Left kidney (tissue), 2 donors: Measurements from ENCODE around the gene DBX1. TPM values are rescaled to one million over a fixed set of nuclear protein-coding genes. Genes with fewer than 3 reads are reported as not detected.
"Not testable (repeated sequence)": the region's sequence is repeated elsewhere in the genome, so short reads cannot be mapped to it uniquely, and the experiment has no call there.

Experiments
- DNase-seq: peaks from one replicate; pipeline ENCODE4 v3.0.0-alpha.2; 2013
- polyA plus RNA-seq: library from polyadenylated mRNA; unstranded; fragments of 120-200 nt; gene quantifications from one replicate; pipeline ENCODE4 v1.2.1, GENCODE V29; 2013; ENCODE audit not compliant: insufficient read length

The DBX1 gene
- polyA plus RNA-seq, 1 donor: not detected

DNA sequence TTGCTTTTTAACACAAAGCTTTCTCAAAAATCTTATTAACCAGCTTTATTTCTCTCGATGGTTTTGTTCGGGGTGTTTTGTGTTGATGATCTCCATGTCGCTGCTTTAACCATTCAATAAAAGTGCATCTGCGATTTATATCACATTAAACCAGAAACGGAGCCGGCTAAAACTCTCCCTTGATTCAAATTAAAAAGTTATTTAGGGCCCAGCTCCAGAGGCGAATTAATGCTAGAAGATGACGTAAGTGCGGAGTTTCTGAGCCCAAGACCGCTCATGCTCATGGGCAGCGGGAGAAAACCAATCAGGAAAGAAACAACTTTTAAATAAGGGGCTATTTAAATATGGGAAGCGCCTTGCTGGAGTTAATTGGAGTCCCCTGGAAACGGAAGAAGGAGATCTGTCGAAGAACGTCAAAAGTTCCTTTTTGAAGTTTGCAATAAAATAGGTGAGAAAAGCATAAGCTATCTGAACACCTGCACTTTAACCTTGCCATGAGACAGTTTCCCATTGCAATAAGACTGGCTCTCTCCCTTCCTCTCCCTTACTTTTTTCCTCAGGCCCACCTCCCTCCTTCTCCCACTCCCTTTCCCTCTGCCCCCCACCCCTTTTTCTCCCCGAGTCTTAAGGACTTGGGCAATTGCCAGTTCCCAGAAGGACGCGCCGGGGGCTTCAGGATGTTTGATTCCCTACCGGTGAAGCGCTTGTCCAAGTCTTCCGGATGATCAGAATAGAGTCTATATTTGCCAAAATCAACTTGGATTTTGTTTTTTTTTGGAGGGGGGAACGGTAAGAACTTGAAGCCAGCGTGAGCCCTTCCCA lies 1.9 kb upstream of the DBX1 start:
- DNase-seq: no peak

GRCh38 chr11:20161230-20161918 lies 1.1 kb upstream of the DBX1 start:
- DNase-seq: no peak

- DNase-seq: no peak
These were observed 551 bp downstream of the DBX1 start for GRCh38 chr11:20159466-20160381.

- peak; percentile 87 for DNase-seq
These were observed 1.5 kb downstream of the DBX1 start for GRCh38 chr11:20158597-20159257.

- DNase-seq: no peak
These were observed 2.5 kb downstream of the DBX1 start for GRCh38 chr11:20157728-20158127.

DNA sequence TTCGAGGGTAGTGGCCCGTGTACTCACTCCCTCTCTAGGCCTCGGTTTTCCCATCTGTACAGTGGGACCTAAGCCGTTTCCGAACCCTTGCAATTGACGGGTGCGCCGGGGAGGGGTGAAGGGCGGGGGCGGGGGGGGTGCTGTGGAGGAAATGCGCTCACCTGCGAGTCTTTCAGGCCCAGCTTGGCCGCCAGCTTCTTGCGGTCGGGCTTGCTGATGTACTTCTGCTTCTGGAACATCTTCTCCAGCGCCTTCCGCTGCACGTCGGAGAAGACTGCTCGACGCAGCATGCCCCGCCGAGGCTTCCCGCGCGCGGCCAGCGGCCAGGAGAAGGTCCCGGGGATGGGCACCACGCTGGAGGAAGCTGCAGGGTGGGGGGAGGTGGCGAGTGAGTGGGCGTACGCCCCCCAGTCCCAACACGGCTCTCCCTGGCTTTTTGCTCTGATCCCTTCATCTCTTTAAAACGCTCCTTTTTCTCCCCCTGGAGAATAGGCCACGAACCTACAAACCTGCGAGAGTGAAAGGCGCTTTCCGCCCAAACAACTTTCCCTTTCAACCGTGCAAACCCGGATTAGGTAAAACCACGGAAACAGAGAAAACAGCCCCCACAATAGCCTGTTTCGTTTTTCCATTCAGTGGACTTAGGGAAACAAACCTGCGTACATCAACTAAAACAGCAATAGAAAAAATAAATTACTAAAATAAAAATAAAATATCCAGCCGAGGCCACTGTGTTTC lies 3.2 kb downstream of the DBX1 start:
- no peak for DNase-seq

GRCh38 chr11:20156280-20156875 lies 3.9 kb downstream of the DBX1 start:
- no peak for DNase-seq

- no peak for DNase-seq
These were observed 4.5 kb downstream of the DBX1 start for GRCh38 chr11:20155683-20156279.

DNA sequence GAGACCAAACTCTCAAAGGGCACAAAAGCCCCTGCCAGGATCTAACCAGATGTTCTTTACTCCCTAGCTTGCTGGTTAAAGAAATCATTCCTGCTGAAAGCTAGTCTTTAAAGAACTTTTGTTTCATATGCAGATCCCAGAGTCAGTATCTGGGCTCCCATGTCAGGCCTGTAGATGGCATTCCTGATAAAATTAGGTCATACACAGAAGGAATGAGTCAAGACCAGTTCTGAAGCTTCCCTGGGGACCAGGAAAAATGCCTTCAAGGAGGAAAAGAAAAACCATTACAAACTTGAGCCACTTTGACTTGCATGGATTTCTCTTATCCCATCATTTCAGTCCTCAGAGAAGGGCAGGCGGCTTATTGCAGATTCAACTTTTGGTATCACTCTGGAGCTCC lies 5.9 kb downstream of the DBX1 start:
- no peak for DNase-seq

DNA sequence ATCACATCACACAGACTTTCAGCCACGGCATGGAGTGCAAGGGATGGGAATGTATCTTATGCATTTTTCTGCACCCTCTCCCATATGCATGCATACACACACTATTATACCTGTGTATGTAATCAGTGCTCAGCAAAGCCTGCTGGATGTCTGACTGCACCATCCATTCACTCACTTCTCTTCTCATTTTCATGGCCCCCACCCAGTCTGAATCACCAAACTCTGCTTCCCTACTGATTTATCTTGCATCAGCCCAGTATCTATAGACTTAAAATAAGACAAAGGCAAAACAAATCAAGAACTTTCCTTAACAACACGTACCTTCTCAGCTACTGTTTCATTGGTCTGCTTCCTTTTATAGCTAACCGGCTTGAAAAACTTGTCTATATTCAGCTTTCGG lies 21.6 kb downstream of the DBX1 start:
- DNase-seq: no peak

DNA sequence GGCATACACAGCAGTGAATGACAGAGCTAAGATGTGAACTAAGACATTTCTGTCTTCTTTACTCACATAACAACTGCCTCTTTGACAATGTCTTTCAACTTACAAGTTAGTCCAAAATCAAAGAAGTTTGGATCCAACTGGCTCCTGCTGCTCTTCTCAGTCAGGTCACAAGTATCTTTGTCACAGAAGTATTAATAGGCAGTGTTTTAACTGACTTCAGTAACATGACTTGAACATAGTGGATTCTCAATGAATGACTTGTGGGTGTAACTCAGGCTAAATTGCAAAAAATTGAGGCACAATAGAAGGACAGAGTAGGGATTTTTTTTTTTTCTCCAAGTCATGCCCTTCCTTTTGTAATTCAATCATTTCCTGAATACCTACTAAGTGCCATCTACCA lies 22.6 kb downstream of the DBX1 start:
- DNase-seq: no peak

GRCh38 chr11:20134991-20135736 lies 25.1 kb downstream of the DBX1 start:
- no peak for DNase-seq

DNA sequence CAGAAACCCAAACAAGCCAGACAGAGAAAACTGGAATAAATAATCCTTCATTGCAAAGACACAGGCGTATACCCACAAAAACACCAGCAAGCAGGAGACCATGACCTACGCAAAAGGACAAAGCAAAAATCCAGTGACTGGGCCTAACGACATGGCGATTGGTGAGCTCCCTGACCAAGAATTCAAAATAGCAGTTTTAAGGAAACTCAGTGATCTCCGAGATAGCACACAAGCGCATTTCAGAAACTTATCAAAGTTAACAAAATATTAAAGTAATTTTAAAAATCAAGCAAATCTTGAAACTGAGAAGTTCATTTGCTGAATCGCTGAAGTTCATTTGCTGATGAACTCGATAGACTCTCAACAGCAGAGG lies 27.6 kb downstream of the DBX1 start:
- no peak for DNase-seq

- DNase-seq: peak; percentile 70
These were observed 28.2 kb downstream of the DBX1 start for GRCh38 chr11:20131788-20132666.

DNA sequence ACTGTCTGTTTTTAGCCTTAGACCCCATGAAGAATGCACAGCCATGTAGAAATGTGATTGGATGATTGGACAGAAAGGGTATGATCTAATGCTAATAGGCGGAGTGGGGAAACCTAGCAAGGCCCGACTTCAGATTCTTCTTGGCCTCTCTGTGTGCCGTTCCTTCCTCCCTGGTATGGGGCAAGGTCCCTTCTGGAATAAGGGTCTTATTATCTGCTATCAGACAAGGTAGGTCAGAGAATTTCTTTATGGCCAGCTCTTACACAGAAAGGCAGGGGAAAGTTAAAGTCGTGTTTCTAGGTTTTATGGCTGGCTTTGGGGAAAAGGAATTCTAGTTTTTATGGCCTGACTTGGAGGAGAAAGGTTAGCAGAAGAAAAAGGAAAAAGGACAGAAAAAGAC lies 30.6 kb downstream of the DBX1 start:
- DNase-seq: no peak

GRCh38 chr11:20128528-20128825 lies 31.8 kb downstream of the DBX1 start:
- not testable (repeated sequence) for DNase-seq

GRCh38 chr11:20127671-20128527 lies 32.4 kb downstream of the DBX1 start:
- DNase-seq: peak; percentile 69

DNA sequence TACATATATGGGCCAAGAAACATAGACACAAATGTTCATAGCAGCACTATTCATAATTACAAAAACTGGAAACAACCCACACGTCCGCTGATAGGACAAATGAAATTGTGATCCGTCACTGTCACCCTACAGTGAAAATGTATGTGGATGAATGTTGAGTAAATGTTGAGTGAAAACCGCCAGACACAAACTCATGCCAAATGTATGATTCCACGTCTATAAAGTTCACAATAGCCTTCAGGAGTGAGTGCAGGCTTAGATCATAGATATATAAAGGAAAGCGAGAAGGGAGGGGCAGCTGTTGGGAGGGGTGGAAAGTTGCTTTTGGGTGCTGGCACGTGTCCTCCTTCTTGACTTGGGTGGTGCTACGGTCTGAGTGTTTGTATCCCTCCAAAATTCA lies 33.6 kb downstream of the DBX1 start:
- DNase-seq: no peak
